Endothelial cell of umbilical vein (primary cell): ENCODE data around the gene TRIM14. TPM values are rescaled to one million over a fixed set of nuclear protein-coding genes. Genes with fewer than 3 reads are reported as not detected.

Experiments used
- BruUV-seq: library from RNA; stranded (reverse); fragments of 400-500 nt; replicated peaks from 2 replicates; lab custom pipeline; 2021; lab: Mats Ljungman, UMichigan
- CTCF ChIA-PET: fragments of 300-600, 350-600 bp; sonication (Branson Sonifier 250); formaldehyde crosslinking; loops from one replicate; lab custom pipeline; 2021; ENCODE audit warnings: antibody characterized with exemption, inconsistent platforms; lab: Charles Lee
- POLR2A ChIA-PET: fragments of 300-600, 350-600 bp; sonication (Branson Sonifier 250); formaldehyde crosslinking; loops from one replicate; lab custom pipeline; 2021; ENCODE audit warnings: antibody characterized with exemption, inconsistent platforms; lab: Charles Lee
- DNase-seq: peaks from one replicate; pipeline ENCODE4 v3.0.0-alpha.2; 2011; ENCODE audit warnings: low read depth, low spot score
- FAIRE-seq: peaks from 2 replicates; lab custom pipeline; 2011; peaks lifted over from hg19 to GRCh38; lab: Jason Lieb, UNC
- H2AFZ ChIP-seq: 2 replicates; pipeline ENCODE4 v1.6.0; 2012; ENCODE audit warnings: low read depth, low read length, control low read depth, inconsistent platforms
- H3K27ac ChIP-seq: 2 replicates; pipeline ENCODE4 v1.5.1; 2011; ENCODE audit warnings: low read depth, mild to moderate bottlenecking, control low read depth, low read length, moderate library complexity; ENCODE audit not compliant: insufficient read depth
- H3K27me3 ChIP-seq, 2 experiments: 2 replicates each; pipeline versions ENCODE4 v1.6.0 to v1.6.1; 2011; ENCODE audit warnings: low read length in 2 of 2, mixed read lengths in 1 of 2; ENCODE audit not compliant: control insufficient read depth in 2 of 2, insufficient read depth in 2 of 2
- H3K36me3 ChIP-seq, 2 experiments: 2 replicates in 1 of 2; 3 replicates in 1 of 2; pipeline ENCODE4 v1.5.1; 2011; ENCODE audit warnings: low read length in 2 of 2, mild to moderate bottlenecking in 1 of 2, moderate library complexity in 1 of 2; ENCODE audit not compliant: control insufficient read depth in 2 of 2, insufficient read depth in 2 of 2; ENCODE audit errors: extremely low read depth in 1 of 2
- H3K4me1 ChIP-seq: 3 replicates; pipeline ENCODE4 v1.5.1; 2011; ENCODE audit warnings: mild to moderate bottlenecking, low read length; ENCODE audit not compliant: control insufficient read depth, insufficient read depth; ENCODE audit errors: extremely low read depth
- H3K4me2 ChIP-seq: 2 replicates; pipeline ENCODE4 v1.6.1; 2011; ENCODE audit warnings: low read length, control low read depth, mixed read lengths; ENCODE audit not compliant: insufficient read depth
- H3K4me3 ChIP-seq, 3 experiments: fragments of 200-600 bp in 1 of 3; sonication (generic), shearing (Covaris generic) in 1 of 3; replicated peaks in 1 of 3; 2 replicates each; pipeline ENCODE4 v1.5.1; 2011 to 2016; ENCODE audit warnings: control low read depth in 3 of 3, low read length in 3 of 3, mild to moderate bottlenecking in 2 of 3, inconsistent platforms in 1 of 3, low read depth in 1 of 3, moderate library complexity in 1 of 3; ENCODE audit not compliant: insufficient read depth in 1 of 3
- H3K79me2 ChIP-seq: 2 replicates; pipeline ENCODE4 v1.6.0; 2012; ENCODE audit warnings: low read length, inconsistent platforms; ENCODE audit not compliant: control insufficient read depth, insufficient read depth
- H3K9ac ChIP-seq: replicated peaks from 2 replicates; pipeline ENCODE3; 2011; ENCODE audit warnings: low read length, control low read depth; ENCODE audit not compliant: insufficient read depth; ENCODE audit errors: extremely low read depth
- H3K9me1 ChIP-seq: replicated peaks from 3 replicates; pipeline ENCODE4 v1.6.0; 2011; ENCODE audit warnings: mild to moderate bottlenecking, low read length; ENCODE audit not compliant: control insufficient read depth, insufficient read depth; ENCODE audit errors: extremely low read depth
- H3K9me3 ChIP-seq: replicated peaks from 2 replicates; pipeline ENCODE4 v1.5.1; 2012; ENCODE audit warnings: low read length, inconsistent platforms; ENCODE audit not compliant: control insufficient read depth, insufficient read depth
- H4K20me1 ChIP-seq: replicated peaks from 2 replicates; pipeline ENCODE3; 2011; ENCODE audit warnings: mild to moderate bottlenecking, low read length; ENCODE audit not compliant: control insufficient read depth, insufficient read depth; ENCODE audit errors: extremely low read depth
- CTCF ChIP-seq, 2 donors: IDR thresholded peaks; 1 replicate in 1 of 2; 2 replicates in 1 of 2; pipeline ENCODE4 v1.5.1; 2011; ENCODE audit warnings: low read length in 2 of 2, mild to moderate bottlenecking in 2 of 2, moderate library complexity in 2 of 2, control low read depth in 1 of 2, inconsistent platforms in 1 of 2, low read depth in 1 of 2; ENCODE audit not compliant: insufficient read depth in 1 of 2; ENCODE audit errors: extremely low read depth in 1 of 2
- EZH2 ChIP-seq: IDR thresholded peaks from 2 replicates; pipeline ENCODE4 v1.6.1; 2012; ENCODE audit warnings: borderline replicate concordance, low read depth, mild to moderate bottlenecking, moderate library complexity, low read length, inconsistent platforms; ENCODE audit not compliant: severe bottlenecking
- FOS ChIP-seq: IDR thresholded peaks from 2 replicates; pipeline ENCODE4 v1.6.1; 2011; ENCODE audit warnings: mild to moderate bottlenecking, low read length, moderate library complexity, borderline replicate concordance; ENCODE audit not compliant: insufficient read depth
- GATA2 ChIP-seq: IDR thresholded peaks from 2 replicates; pipeline ENCODE4 v1.7.0; 2011; ENCODE audit warnings: low read depth, mild to moderate bottlenecking, moderate library complexity, mixed read lengths, low read length; ENCODE audit not compliant: insufficient read length, insufficient read depth
- JUN ChIP-seq: IDR thresholded peaks from 2 replicates; pipeline ENCODE4 v1.6.1; 2011; ENCODE audit warnings: borderline replicate concordance, low read depth; ENCODE audit not compliant: insufficient read length, insufficient read depth
- MYC ChIP-seq: IDR thresholded peaks from one replicate; pipeline ENCODE4 v1.6.1; 2011; ENCODE audit warnings: mild to moderate bottlenecking, low read depth, low read length
- POLR2A ChIP-seq: IDR thresholded peaks from 2 replicates; pipeline ENCODE4 v1.6.1; 2012; ENCODE audit warnings: low read depth, mild to moderate bottlenecking, control low read depth, low read length
- POLR2AphosphoS5 ChIP-seq: IDR thresholded peaks from 2 replicates; pipeline ENCODE4 v1.6.1; 2012; ENCODE audit warnings: low read depth, mild to moderate bottlenecking, control low read depth, low read length, moderate library complexity; ENCODE audit not compliant: insufficient read depth
- dilution Hi-C: fragments of 300-500 bp; cut with MboI; formaldehyde crosslinking; loops from one replicate; pipeline ENCODE4 v1.15.0; 2019; ENCODE audit warnings: low sequenced_read_pairs; ENCODE audit not compliant: extremely low pct_ligation_motif_present
- intact Hi-C: fragments of 100-400 bp; cut with micrococcal nuclease; formaldehyde crosslinking; loops from one replicate; pipeline ENCODE4 v1.10.0; 2022
- polyA plus RNA-seq, 4 experiments: library from polyadenylated mRNA; depleted of rRNA in 3 of 4; stranded (reverse) in 3 of 4; unstranded in 1 of 4; fragments of >200 nt; gene quantifications; 2 replicates each; pipeline versions ENCODE4 v1.2.1 to v1.2.3, GENCODE V29; 2011 to 2012; ENCODE audit warnings: missing spikeins in 1 of 4
- total RNA-seq: library from RNA; stranded (reverse); gene quantifications from 2 replicates; pipeline ENCODE4 v1.2.3, GENCODE V29; 2021
- TF ChIP-seq, protein P1 (sequence below): IDR thresholded peaks from 2 replicates; pipeline ENCODE4 v1.6.1; 2011; ENCODE audit not compliant: insufficient read depth, insufficient read length

TRIM14 gene
- total and polyA plus RNA-seq, 2 donors (not counting 3 experiments of a cell fraction or from before 2014, with no cell fraction given), result 4.8 to 10.7 TPM

DNA sequence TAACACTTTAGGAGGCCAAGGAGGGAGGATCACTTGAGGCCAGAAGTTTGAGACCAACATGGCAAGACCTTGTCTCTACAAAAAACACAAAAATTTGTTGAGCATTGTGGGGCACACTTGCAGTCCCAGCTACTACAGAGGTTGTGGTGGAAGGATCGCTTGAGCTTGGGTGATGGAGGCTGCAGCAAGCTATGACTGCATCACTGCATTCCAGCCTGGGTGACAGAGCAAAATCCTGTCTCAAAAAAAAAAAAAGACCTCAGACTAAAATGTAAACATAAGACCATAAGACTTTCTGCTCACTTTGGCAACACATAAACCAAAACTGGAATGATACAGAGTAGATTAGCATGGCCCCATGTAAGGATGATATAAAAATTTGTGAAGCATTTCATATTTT lies 87.1 kb downstream of the TRIM14 start:
- Histone ChIP-seq H2AFZ (no peak overlapping the region), H3K4me1 (peaks cover 6% of the 10 kb centered on the region), H3K9me1 (no peaks in the 10 kb centered on the region), H3K4me3 (no peak overlapping the region), H3K27me3 (no peaks in the 10 kb centered on the region), H3K36me3 (no peaks in the 10 kb centered on the region), H3K79me2 (no peaks in the 10 kb centered on the region), H4K20me1 (no peaks in the 10 kb centered on the region), H3K27ac (no peak overlapping the region), H3K9me3 (no peaks in the 10 kb centered on the region), H3K9ac (no peak overlapping the region), H3K4me2 (no peak overlapping the region)
- intact Hi-C loops, result loop anchor here (5.0 kb wide), 1 partner anchor 320 kb away; no protein-coding TSS in a partner anchor
- no TSS peak for BruUV-seq
- TF ChIP-seq GATA2 (no peak), POLR2A (no peak), POLR2AphosphoS5 (no peak), EZH2 (no peak), FOS (no peak), CTCF (IDR thresholded peaks at IDR 0.05; ENCODE audit: extremely low read depth in 1 of 2, insufficient read depth in 1 of 2, low read depth in 1 of 2, low read length in 2 of 2) (no peak), MYC (no peak), JUN (no peak)
- TF ChIP-seq, protein P1, sequence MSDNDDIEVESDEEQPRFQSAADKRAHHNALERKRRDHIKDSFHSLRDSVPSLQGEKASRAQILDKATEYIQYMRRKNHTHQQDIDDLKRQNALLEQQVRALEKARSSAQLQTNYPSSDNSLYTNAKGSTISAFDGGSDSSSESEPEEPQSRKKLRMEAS, result no peak
- POLR2A ChIA-PET, result no interaction called here
- no peak for FAIRE-seq
- DNase-seq, result no peak
- dilution Hi-C loops, result no loop called here
- CTCF ChIA-PET, result interaction anchor here (0.9 to 1.9 kb wide), 5 partner anchors 10 to 232 kb away, joined by 3 to 6 read pairs (median 3); partner anchors contain the start of gene NANS
